ENCODE results near the gene THSD4.

The THSD4 gene

DNA sequence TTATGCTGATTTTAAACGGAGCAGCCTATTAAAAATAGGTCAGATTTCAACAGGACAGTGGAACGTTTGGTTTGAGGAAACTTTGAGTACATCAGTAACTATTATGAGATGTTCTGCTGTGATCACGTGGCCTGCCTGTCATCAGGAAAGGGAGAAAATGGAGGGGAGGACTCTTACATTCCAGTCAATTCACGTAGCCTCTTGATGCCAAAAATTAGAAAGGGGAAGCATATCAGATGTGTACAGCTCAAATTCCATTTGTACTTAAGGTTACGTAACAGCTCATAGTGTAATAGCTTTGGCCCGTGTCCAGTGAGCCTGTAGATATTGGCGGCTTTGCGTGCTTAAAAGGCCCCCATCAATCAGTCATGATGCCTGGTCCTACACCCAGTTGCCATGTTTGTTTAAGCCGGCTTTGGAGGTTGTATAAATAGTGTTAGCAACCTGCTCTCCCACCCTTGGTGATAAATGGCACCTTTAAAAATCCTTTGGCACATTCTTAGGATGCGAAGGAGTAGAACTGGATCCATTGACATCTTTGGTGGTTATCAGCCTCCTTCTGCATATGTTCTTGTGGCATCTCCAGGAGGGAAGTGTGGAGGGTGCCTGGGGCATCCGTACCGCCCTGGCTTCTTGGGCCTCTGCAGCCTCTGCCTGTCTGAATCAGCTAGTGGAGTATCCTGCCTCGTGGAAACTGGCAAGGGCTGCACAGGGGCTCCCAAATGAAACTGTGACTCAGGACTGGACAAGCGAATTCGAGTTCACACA, 163.9 kb downstream of the THSD4 start:
- DNase-seq (ENCODE audit: low spot score) = no peak
- Histone ChIP-seq H3K27ac (peak overlapping the region; percentile 55 to 80), H3K4me3 (peak overlapping the region; percentile 37)

GRCh38 chr15:71279757-71280141, 164.5 kb downstream of the THSD4 start:
- TF ChIP-seq CTCF (IDR thresholded peaks at IDR 0.05) = no peak
- no peak for DNase-seq (ENCODE audit: low spot score)
- H3K27ac ChIP-seq = peak overlapping the region; percentile 55 to 80

More for the DNA sequence above, 163.9 kb downstream of the THSD4 start:
- TF ChIP-seq CTCF (IDR thresholded peaks at IDR 0.05) = no peak

GRCh38 chr15:71280206-71280605, 164.9 kb downstream of the THSD4 start:
- no peak for TF ChIP-seq CTCF (IDR thresholded peaks at IDR 0.05)
- DNase-seq (ENCODE audit: low spot score) = no peak
- Histone ChIP-seq H3K4me3 (no peak overlapping the region), H3K27ac (peak overlapping the region; percentile 28 to 80)

More at GRCh38 chr15:71279757-71280141, 164.5 kb downstream of the THSD4 start:
- no peak overlapping the region for H3K4me3 ChIP-seq

GRCh38 chr15:71281256-71281655, 166.0 kb downstream of the THSD4 start:
- no peak for TF ChIP-seq CTCF (IDR thresholded peaks at IDR 0.05)
- DNase-seq (ENCODE audit: low spot score) = no peak
- Histone ChIP-seq H3K27ac (peak overlapping the region; percentile 28 to 80), H3K4me3 (no peak overlapping the region)

DNA sequence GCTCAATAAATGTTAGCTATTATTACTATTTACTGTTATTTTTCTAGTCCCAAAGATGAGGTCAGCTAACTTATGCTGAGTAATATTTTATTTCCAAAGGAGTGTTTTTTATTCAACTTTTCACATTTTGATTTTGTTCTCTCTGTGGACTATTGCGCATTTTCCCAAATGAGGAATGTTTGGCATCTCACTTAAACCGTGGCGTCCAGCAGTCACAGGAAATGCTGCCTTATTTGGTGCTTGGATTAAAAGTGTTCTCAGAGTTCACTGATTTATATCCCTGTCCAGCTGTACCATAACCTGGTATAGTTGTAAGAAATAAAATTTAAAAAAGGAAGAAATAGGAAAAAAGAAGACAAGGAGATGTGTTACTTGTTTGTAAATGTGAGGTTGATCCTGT, 166.8 kb downstream of the THSD4 start:
- no peak for DNase-seq (ENCODE audit: low spot score)
- no peak for TF ChIP-seq CTCF (IDR thresholded peaks at IDR 0.05)
- H3K4me3 ChIP-seq = no peak overlapping the region
- peak overlapping the region; percentile 2 to 76 for H3K27ac ChIP-seq

DNA sequence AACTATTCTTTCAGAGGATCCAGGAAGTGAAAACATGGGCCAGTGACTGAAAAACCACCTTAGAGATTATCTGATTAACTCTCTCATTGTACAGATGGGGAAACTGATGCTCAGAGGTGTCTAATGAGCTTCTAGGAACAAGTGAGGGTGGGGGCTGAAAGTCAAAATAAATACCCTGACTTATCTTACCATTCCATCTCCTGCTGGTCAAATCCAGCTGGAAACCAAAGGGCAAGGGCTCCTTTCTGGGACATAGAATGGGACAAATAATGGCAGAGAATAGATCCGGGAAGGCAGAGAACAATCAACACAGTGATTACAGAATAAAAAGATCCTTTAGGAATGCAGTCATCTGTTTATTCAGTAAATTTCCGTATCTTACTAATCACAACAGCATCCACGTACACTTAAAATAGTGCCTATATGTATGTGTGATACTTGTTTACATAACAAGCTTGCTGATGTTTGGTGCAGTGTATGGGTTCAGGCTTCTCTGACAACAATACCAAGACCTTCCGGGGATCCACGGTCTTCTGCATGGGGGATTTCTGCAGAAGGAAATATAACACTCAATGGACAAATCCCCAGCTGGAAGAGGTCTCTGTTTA, 173.2 kb downstream of the THSD4 start:
- no peak overlapping the region for H3K27ac ChIP-seq

More for the DNA sequence above, 173.2 kb downstream of the THSD4 start:
- DNase-seq (ENCODE audit: low spot score) = no peak
- no peak overlapping the region for H3K4me3 ChIP-seq
- TF ChIP-seq CTCF (IDR thresholded peaks at IDR 0.05) = no peak
